K562 (cell line): ENCODE data around the gene FIGNL1. TPM values are rescaled to one million over a fixed set of nuclear protein-coding genes. Genes with fewer than 3 reads are reported as not detected.
A peak's percentile ranks its signal among the peaks of the same experiment; 100 is the strongest.

Source experiments
- BMI1 ChIP-seq: fragments of 150-350 bp; IDR thresholded peaks from 2 replicates; pipeline ENCODE4 v1.6.1; 2014; ENCODE audit warnings: low read length
- CSDE1 ChIP-seq, 2 experiments: fragments of 450-650 bp; IDR thresholded peaks; 2 replicates each; pipeline ENCODE4 v1.6.1; 2016; ENCODE audit warnings: mild to moderate bottlenecking in 1 of 2
- DPF2 ChIP-seq: fragments of 450-650 bp; IDR thresholded peaks from 2 replicates; pipeline ENCODE4 v1.6.1; 2016
- ESRRA ChIP-seq: fragments of 450-650 bp; IDR thresholded peaks from 2 replicates; pipeline ENCODE4 v1.6.1; 2014; ENCODE audit warnings: low read depth, mild to moderate bottlenecking, moderate library complexity, borderline replicate concordance
- FOS ChIP-seq: IDR thresholded peaks from 3 replicates; pipeline ENCODE4 v1.6.1; 2011; ENCODE audit not compliant: insufficient read length; ENCODE audit errors: extremely low read depth
- FOSL1 ChIP-seq: fragments of 200-800 bp; sonication (Bioruptor generic); conservative IDR thresholded peaks from 2 replicates; pipeline ENCODE4 v1.6.1; 2016; ENCODE audit warnings: missing genetic modification characterization, missing compliant biosample characterization
- FOXA1 ChIP-seq: fragments of 450-650 bp; IDR thresholded peaks from 2 replicates; pipeline ENCODE4 v1.6.1; 2016; ENCODE audit warnings: mild to moderate bottlenecking, borderline replicate concordance
- GABPB1 ChIP-seq: sonication (generic); formaldehyde crosslinking; IDR thresholded peaks from 2 replicates; pipeline ENCODE4 v1.8.0; 2022; ENCODE audit warnings: mild to moderate bottlenecking, missing genetic modification reagents
- HES1 ChIP-seq: fragments of 450-650 bp; IDR thresholded peaks from 2 replicates; pipeline ENCODE4 v1.6.1; 2016; ENCODE audit warnings: low read depth, mild to moderate bottlenecking, moderate library complexity
- HEY1 ChIP-seq: fragments of 250-450 bp; sonication (Bioruptor Pico); IDR thresholded peaks from 2 replicates; pipeline ENCODE4 v1.5.0; 2020; ENCODE audit warnings: mild to moderate bottlenecking, moderate library complexity, borderline replicate concordance
- HNRNPH1 ChIP-seq: fragments of 200-400 bp; formaldehyde crosslinking; optimal IDR thresholded peaks from 2 replicates; pipeline ENCODE3; 2017; ENCODE audit warnings: low read depth, mild to moderate bottlenecking, low read length, moderate library complexity
- KDM2B ChIP-seq: fragments of 250-450 bp; sonication (Bioruptor Pico); IDR thresholded peaks from 2 replicates; pipeline ENCODE4 v1.8.0; 2021; ENCODE audit warnings: mild to moderate bottlenecking, moderate library complexity
- POLR2H ChIP-seq: IDR thresholded peaks from 2 replicates; pipeline ENCODE4 v1.6.1; 2016; ENCODE audit warnings: missing genetic modification characterization, low read depth, mild to moderate bottlenecking, control low read depth, missing compliant biosample characterization, moderate library complexity
- PYGO2 ChIP-seq: fragments of 450-650 bp; IDR thresholded peaks from 2 replicates; pipeline ENCODE4 v1.6.1; 2016; ENCODE audit warnings: mild to moderate bottlenecking, missing genetic modification characterization, moderate library complexity, missing compliant biosample characterization
- RBM15 ChIP-seq: fragments of 200-400 bp; formaldehyde crosslinking; IDR thresholded peaks from 2 replicates; pipeline ENCODE4 v1.6.1; 2018; ENCODE audit warnings: mild to moderate bottlenecking, low read length, moderate library complexity; ENCODE audit not compliant: insufficient read depth
- RFX1 ChIP-seq: fragments of 450-650 bp; IDR thresholded peaks from 2 replicates; pipeline ENCODE4 v1.6.1; 2016; ENCODE audit warnings: mild to moderate bottlenecking, moderate library complexity
- STAG1 ChIP-seq: sonication (generic); formaldehyde crosslinking; IDR thresholded peaks from 2 replicates; pipeline ENCODE4 v1.5.0; 2020; ENCODE audit warnings: missing genetic modification reagents, borderline replicate concordance
- TEAD1 ChIP-seq, 2 experiments: fragments of 450-650 bp in 1 of 2; sonication (generic) in 1 of 2; formaldehyde crosslinking; IDR thresholded peaks; 2 replicates each; pipeline versions ENCODE4 v1.4.0 to v1.8.0; 2020 to 2022; ENCODE audit warnings: mild to moderate bottlenecking in 2 of 2, missing genetic modification reagents in 1 of 2
- XRCC4 ChIP-seq: IDR thresholded peaks from one replicate; pipeline ENCODE4 v1.6.1; 2011; ENCODE audit not compliant: insufficient read depth, insufficient read length; ENCODE audit errors: extremely low read depth
- ZBED1 ChIP-seq: IDR thresholded peaks from 2 replicates; pipeline ENCODE4 v1.6.1; 2014
- ZFP30 ChIP-seq: fragments of 250-450 bp; sonication (Bioruptor Pico); IDR thresholded peaks from 2 replicates; pipeline ENCODE4 v1.8.0; 2022; ENCODE audit warnings: moderate library complexity, mild to moderate bottlenecking, inconsistent platforms, borderline replicate concordance
- ZNF124 ChIP-seq: sonication (generic); formaldehyde crosslinking; IDR thresholded peaks from 2 replicates; pipeline ENCODE4 v1.8.1; 2022; ENCODE audit warnings: missing genetic modification reagents
- ZNF146 ChIP-seq: IDR thresholded peaks from one replicate; pipeline ENCODE4 v1.6.1; 2018; ENCODE audit warnings: missing compliant biosample characterization; ENCODE audit not compliant: unreplicated experiment
- ZNF449 ChIP-seq: fragments of 250-450 bp; sonication (Bioruptor Pico); IDR thresholded peaks from 2 replicates; pipeline ENCODE4 v1.8.0; 2022; ENCODE audit warnings: moderate library complexity, mild to moderate bottlenecking, inconsistent platforms
- ZNF717 ChIP-seq: fragments of 250-450 bp; sonication (Bioruptor Pico); IDR thresholded peaks from 2 replicates; pipeline ENCODE4 v1.5.0; 2021
- polyA plus RNA-seq, 8 experiments: library from polyadenylated mRNA; depleted of rRNA in 4 of 8; stranded (reverse) in 5 of 8; unstranded in 3 of 8; fragments of >200 nt; fragmentation: Nextera tagmentation in 2 of 8; fragmentation: Illumina TruSeq in 1 of 8; extraction: Ambion mirVana in 2 of 8; extraction: Trizol in 1 of 8; gene quantifications; 2 replicates each; pipeline versions ENCODE4 v1.2.1 to v1.2.3, GENCODE V29; 2011 to 2014; ENCODE audit warnings: inconsistent platforms in 1 of 8, missing spikeins in 1 of 8
- total RNA-seq, 7 experiments: library from RNA; depleted of rRNA in 6 of 7; stranded (reverse); fragments of >200 nt in 6 of 7; fragmentation: Illumina TruSeq in 2 of 7; extraction: Trizol in 2 of 7; gene quantifications; 2 replicates each; pipeline versions ENCODE4 v1.2.1 to v1.2.3, GENCODE V29; 2011 to 2021; ENCODE audit warnings: low replicate concordance in 1 of 7
- TF ChIP-seq, protein P1 (sequence below): fragments of 450-650 bp; IDR thresholded peaks from one replicate; pipeline ENCODE4 v1.6.1; 2018; ENCODE audit warnings: mild to moderate bottlenecking, moderate library complexity; ENCODE audit not compliant: partially characterized antibody
- TF ChIP-seq, protein P2 (sequence below): fragments of 450-650 bp; IDR thresholded peaks from 2 replicates; pipeline ENCODE4 v1.6.1; 2017; ENCODE audit warnings: mild to moderate bottlenecking, moderate library complexity

FIGNL1 gene
- total and polyA plus RNA-seq, 9 of the 15 experiments (the other 6 are each of a cell fraction or from before 2014, with no cell fraction given), result 15.5 to 48.3 (median 27.6) TPM

DNA sequence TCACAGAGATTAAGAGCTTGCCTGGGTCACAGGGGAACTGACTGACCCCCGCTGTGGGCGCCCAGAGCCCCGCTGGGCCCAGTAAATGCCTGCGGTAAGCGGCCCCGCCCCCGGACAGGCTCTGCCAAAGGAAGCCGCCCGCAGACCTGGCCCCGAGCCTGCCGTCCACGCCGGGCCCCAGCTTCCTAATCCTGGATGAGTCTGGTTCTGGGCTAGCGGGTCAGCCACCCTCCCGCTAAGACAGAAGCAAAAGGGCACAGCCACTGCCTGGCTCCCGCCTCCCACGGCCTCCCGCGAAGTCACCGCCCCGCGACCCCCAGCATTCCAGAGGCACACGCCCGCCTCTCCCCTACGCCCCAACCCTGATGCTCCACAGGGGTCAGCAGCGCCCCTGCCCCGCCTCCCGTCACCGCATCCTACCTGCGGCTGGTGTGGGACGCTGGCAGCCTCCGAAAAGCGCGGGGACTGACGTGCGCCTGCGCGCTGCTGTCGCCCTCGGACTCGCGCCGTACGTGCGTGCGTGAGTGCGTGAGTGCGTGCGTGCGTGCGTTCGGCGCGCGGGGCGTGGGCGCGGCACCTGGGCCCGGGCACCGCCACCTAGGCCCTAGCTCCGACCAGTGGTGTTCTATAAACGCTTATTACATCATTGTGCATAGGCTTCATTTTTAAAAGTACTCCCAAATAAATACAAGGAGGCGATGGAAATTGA, at the start of gene FIGNL1 (continued):
- TF ChIP-seq HES1 (no peak), PYGO2 (tag) (no peak), ZNF449 (CRISPR knock-in tag) (no peak), ESRRA (no peak; the same call in 1 of the 2 replicates), POLR2H (tag) (no peak), TEAD1 (CRISPR knock-in tag; IDR thresholded peaks at IDR 0.05) (peak; percentile 16 to 62; a peak in 1 of 4 replicates), FOXA1 (no peak), FOSL1 (tag) (no peak), GABPB1 (CRISPR knock-in tag) (peak; percentile 56), HEY1 (CRISPR knock-in tag) (no peak), XRCC4 (no peak), ZNF124 (CRISPR knock-in tag) (no peak), FOS (no peak), BMI1 (no peak), ZBED1 (0 out of 2 replicates have a peak, but pooled peaks have one; percentile 25), ZFP30 (CRISPR knock-in tag) (no peak), ZNF717 (no peak), RBM15 (no peak), STAG1 (CRISPR knock-in tag) (no peak), KDM2B (CRISPR knock-in tag) (no peak), ZNF146 (no peak), HNRNPH1 (no peak), DPF2 (no peak), CSDE1 (IDR thresholded peaks at IDR 0.05) (no peak), RFX1 (no peak)
- TF ChIP-seq, protein P1, sequence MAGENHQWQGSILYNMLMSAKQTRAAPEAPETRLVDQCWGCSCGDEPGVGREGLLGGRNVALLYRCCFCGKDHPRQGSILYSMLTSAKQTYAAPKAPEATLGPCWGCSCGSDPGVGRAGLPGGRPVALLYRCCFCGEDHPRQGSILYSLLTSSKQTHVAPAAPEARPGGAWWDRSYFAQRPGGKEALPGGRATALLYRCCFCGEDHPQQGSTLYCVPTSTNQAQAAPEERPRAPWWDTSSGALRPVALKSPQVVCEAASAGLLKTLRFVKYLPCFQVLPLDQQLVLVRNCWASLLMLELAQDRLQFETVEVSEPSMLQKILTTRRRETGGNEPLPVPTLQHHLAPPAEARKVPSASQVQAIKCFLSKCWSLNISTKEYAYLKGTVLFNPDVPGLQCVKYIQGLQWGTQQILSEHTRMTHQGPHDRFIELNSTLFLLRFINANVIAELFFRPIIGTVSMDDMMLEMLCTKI, result no peak
- TF ChIP-seq, protein P2, sequence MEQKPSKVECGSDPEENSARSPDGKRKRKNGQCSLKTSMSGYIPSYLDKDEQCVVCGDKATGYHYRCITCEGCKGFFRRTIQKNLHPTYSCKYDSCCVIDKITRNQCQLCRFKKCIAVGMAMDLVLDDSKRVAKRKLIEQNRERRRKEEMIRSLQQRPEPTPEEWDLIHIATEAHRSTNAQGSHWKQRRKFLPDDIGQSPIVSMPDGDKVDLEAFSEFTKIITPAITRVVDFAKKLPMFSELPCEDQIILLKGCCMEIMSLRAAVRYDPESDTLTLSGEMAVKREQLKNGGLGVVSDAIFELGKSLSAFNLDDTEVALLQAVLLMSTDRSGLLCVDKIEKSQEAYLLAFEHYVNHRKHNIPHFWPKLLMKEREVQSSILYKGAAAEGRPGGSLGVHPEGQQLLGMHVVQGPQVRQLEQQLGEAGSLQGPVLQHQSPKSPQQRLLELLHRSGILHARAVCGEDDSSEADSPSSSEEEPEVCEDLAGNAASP, result no peak
